HepG2 (cell line): ENCODE results near the gene RREB1. TPM values are rescaled to one million over a fixed set of nuclear protein-coding genes. Genes with fewer than 3 reads are reported as not detected.

Source experiments
- ATAC-seq: fragments of 200-7000 bp; cut with Tn5 transposase; 3 replicates; pipeline ENCODE4 v1.9.1; 2020; ENCODE audit warnings: mild to moderate bottlenecking, moderate library complexity
- BruUV-seq: library from RNA; stranded (reverse); fragments of 400-500 nt; replicated peaks from 2 replicates; lab custom pipeline; 2021; lab: Mats Ljungman, UMichigan
- CTCF ChIA-PET: fragments of 300-600 bp; formaldehyde crosslinking; extraction: SDS; loops from one replicate; lab custom pipeline; 2021; ENCODE audit warnings: low total read pairs, inconsistent platforms, low intra/inter-chr PET ratio; lab: Yijun Ruan, JAX
- POLR2A ChIA-PET: fragments of 350-600 bp; sonication (Branson Sonifier 250); formaldehyde crosslinking; loops from one replicate; lab custom pipeline; 2020; ENCODE audit warnings: antibody characterized with exemption, inconsistent platforms; lab: Yijun Ruan, JAX
- DNase-seq: peaks from one replicate; pipeline ENCODE4 v3.0.0-alpha.2; 2015; ENCODE audit warnings: low spot score
- FAIRE-seq: peaks from 3 replicates; lab custom pipeline; 2011; peaks lifted over from hg19 to GRCh38; lab: Jason Lieb, UNC
- H2AFZ ChIP-seq: one replicate; pipeline ENCODE4 v1.6.1; 2011; ENCODE audit warnings: low read length, inconsistent platforms
- H3K27ac ChIP-seq: fragments of 300-600 bp; 3 replicates; pipeline ENCODE4 v1.8.0; 2011; ENCODE audit warnings: mixed run types, mild to moderate bottlenecking, mixed read lengths, low read length, inconsistent platforms; ENCODE audit not compliant: insufficient read depth; ENCODE audit errors: extremely low read length
- H3K27me3 ChIP-seq, 2 experiments: fragments of 200-600 bp in 1 of 2; 2 replicates in 1 of 2; 3 replicates in 1 of 2; pipeline versions ENCODE4 v1.6.0 to v1.8.0; 2011; ENCODE audit warnings: low read length in 2 of 2, mild to moderate bottlenecking in 2 of 2, moderate library complexity in 2 of 2, inconsistent platforms in 1 of 2; ENCODE audit not compliant: insufficient read depth in 2 of 2, control insufficient read depth in 1 of 2
- H3K36me3 ChIP-seq, 2 experiments: fragments of 200-600 bp in 1 of 2; replicated peaks in 1 of 2; 2 replicates in 1 of 2; 3 replicates in 1 of 2; pipeline versions ENCODE4 v1.5.1 to v1.8.0; 2011; ENCODE audit warnings: low read length in 2 of 2, inconsistent platforms in 1 of 2; ENCODE audit not compliant: insufficient read depth in 2 of 2, control insufficient read depth in 1 of 2
- H3K4me1 ChIP-seq: 2 replicates; pipeline ENCODE4 v1.5.1; 2012; ENCODE audit warnings: low read length, inconsistent platforms; ENCODE audit not compliant: insufficient read depth
- H3K4me2 ChIP-seq: 2 replicates; pipeline ENCODE4 v1.6.0; 2011; ENCODE audit warnings: low read depth, low read length, inconsistent platforms
- H3K4me3 ChIP-seq, 3 experiments: fragments of 200-600 bp in 1 of 3; sonication (generic), shearing (Covaris generic) in 1 of 3; replicated peaks in 1 of 3; 2 replicates each; pipeline ENCODE4 v1.5.1; 2011 to 2016; ENCODE audit warnings: low read length in 3 of 3, inconsistent platforms in 2 of 3, low read depth in 2 of 3, mild to moderate bottlenecking in 2 of 3, control low read depth in 1 of 3, mixed read lengths in 1 of 3; ENCODE audit not compliant: insufficient read depth in 1 of 3
- H3K79me2 ChIP-seq: one replicate; pipeline ENCODE4 v1.6.1; 2011; ENCODE audit warnings: low read length, inconsistent platforms; ENCODE audit not compliant: insufficient read depth
- H3K9ac ChIP-seq: 2 replicates; pipeline ENCODE4 v1.6.0; 2011; ENCODE audit warnings: mild to moderate bottlenecking, low read depth, low read length, inconsistent platforms; ENCODE audit not compliant: insufficient read depth
- H3K9me3 ChIP-seq: 2 replicates; pipeline ENCODE4 v1.5.1; 2012; ENCODE audit warnings: mild to moderate bottlenecking, low read length
- H4K20me1 ChIP-seq: 2 replicates; pipeline ENCODE4 v1.6.0; 2011; ENCODE audit warnings: inconsistent platforms, mild to moderate bottlenecking, low read length, moderate library complexity; ENCODE audit not compliant: insufficient read depth
- NCOR1 ChIP-seq: fragments of 200-600 bp; sonication (generic); IDR thresholded peaks from 2 replicates; pipeline ENCODE4 v1.7.0; 2017; ENCODE audit warnings: antibody characterized with exemption, low read length, borderline replicate concordance
- SKIL ChIP-seq: sonication (generic); formaldehyde crosslinking; IDR thresholded peaks from 2 replicates; pipeline ENCODE4 v1.8.0; 2022; ENCODE audit warnings: missing genetic modification reagents, mild to moderate bottlenecking, moderate library complexity, borderline replicate concordance
- SOX13 ChIP-seq, 3 experiments: fragments of 450-650 bp in 1 of 3; sonication (generic) in 1 of 3; formaldehyde crosslinking in 1 of 3; IDR thresholded peaks in 2 of 3; conservative IDR thresholded peaks in 1 of 3; 2 replicates each; pipeline versions ENCODE4 v1.5.0 to v1.6.1; 2016 to 2020; ENCODE audit warnings: antibody characterized with exemption in 1 of 3, mild to moderate bottlenecking in 1 of 3, missing compliant biosample characterization in 1 of 3, missing genetic modification reagents in 1 of 3, moderate library complexity in 1 of 3
- TBX3 ChIP-seq: fragments of 450-650 bp; IDR thresholded peaks from 2 replicates; pipeline ENCODE4 v1.6.1; 2017; ENCODE audit warnings: antibody characterized with exemption, mild to moderate bottlenecking, inconsistent platforms, borderline replicate concordance
- TCF12 ChIP-seq, 2 experiments: fragments of 450-650 bp in 1 of 2; sonication (generic) in 1 of 2; formaldehyde crosslinking in 1 of 2; IDR thresholded peaks; 2 replicates each; pipeline versions ENCODE4 v1.6.1 to v1.8.0; 2017 to 2022; ENCODE audit warnings: antibody characterized with exemption in 1 of 2, mild to moderate bottlenecking in 1 of 2, missing genetic modification reagents in 1 of 2, moderate library complexity in 1 of 2
- ZBTB38 ChIP-seq: sonication (generic); formaldehyde crosslinking; IDR thresholded peaks from 2 replicates; pipeline ENCODE4 v1.5.1; 2020; ENCODE audit warnings: mild to moderate bottlenecking, missing genetic modification reagents
- ZNF296 ChIP-seq: sonication (generic); formaldehyde crosslinking; conservative IDR thresholded peaks from 2 replicates; pipeline ENCODE4 v1.5.0; 2020; ENCODE audit warnings: mild to moderate bottlenecking, missing genetic modification reagents
- ZNF3 ChIP-seq: IDR thresholded peaks from 2 replicates; pipeline ENCODE4 v1.7.0; 2017; ENCODE audit warnings: inconsistent platforms
- ZNF512B ChIP-seq: sonication (generic); formaldehyde crosslinking; IDR thresholded peaks from 2 replicates; pipeline ENCODE4 v1.5.1; 2020; ENCODE audit warnings: missing genetic modification reagents, mild to moderate bottlenecking, borderline replicate concordance
- ZNF768 ChIP-seq: sonication (generic); formaldehyde crosslinking; IDR thresholded peaks from 2 replicates; pipeline ENCODE4 v1.4.0; 2020; ENCODE audit warnings: missing genetic modification reagents
- whole genome bisulfite sequencing: methylation state at CpG from one replicate; pipeline ENCODE4 v1.1.6; 2017; ENCODE audit warnings: low lambda C conversion rate; 5-methylcytosine and 5-hydroxymethylcytosine counted together
- in situ Hi-C: cut with HindIII; loops from 2 replicates; pipeline ENCODE4 v1.10.0; 2017; ENCODE audit warnings: low pct_unique_long_range_greater_than_20kb; ENCODE audit not compliant: extremely low pct_ligation_motif_present
- intact Hi-C: fragments of 100-400 bp; cut with micrococcal nuclease; formaldehyde crosslinking; loops from one replicate; pipeline ENCODE4 v1.10.0; 2022; ENCODE audit not compliant: unreplicated experiment
- polyA plus RNA-seq, 8 experiments: library from polyadenylated mRNA; depleted of rRNA in 3 of 8; stranded (reverse) in 7 of 8; unstranded in 1 of 8; fragments of >200 nt; fragmentation: Illumina TruSeq in 4 of 8; extraction: Trizol in 4 of 8; gene quantifications; 2 replicates each; pipeline versions ENCODE4 v1.2.1 to v1.2.3, GENCODE V29; 2011 to 2016; ENCODE audit warnings: low read depth in 4 of 8, missing spikeins in 1 of 8, mixed read lengths in 1 of 8; ENCODE audit not compliant: insufficient read depth in 1 of 8
- total RNA-seq, 5 experiments: library from RNA; depleted of rRNA; stranded (reverse); fragments of >200 nt; fragmentation: Illumina TruSeq; extraction: Trizol; gene quantifications; 2 replicates each; pipeline ENCODE4 v1.2.3, GENCODE V29; 2016; ENCODE audit warnings: low read depth in 1 of 5
- TF ChIP-seq, protein P1 (sequence below): sonication (generic); formaldehyde crosslinking; IDR thresholded peaks from 2 replicates; pipeline ENCODE4 v1.4.0; 2020; ENCODE audit warnings: missing genetic modification reagents
- TF ChIP-seq, protein P2 (sequence below): sonication (generic); formaldehyde crosslinking; IDR thresholded peaks from 2 replicates; pipeline ENCODE4 v1.8.1; 2022; ENCODE audit warnings: mild to moderate bottlenecking, missing genetic modification reagents

The RREB1 gene
- total and polyA plus RNA-seq, 2 of the 13 experiments (the other 11 are each of a cell fraction or from before 2014, with no cell fraction given), result 6.1 to 23.2 TPM

DNA sequence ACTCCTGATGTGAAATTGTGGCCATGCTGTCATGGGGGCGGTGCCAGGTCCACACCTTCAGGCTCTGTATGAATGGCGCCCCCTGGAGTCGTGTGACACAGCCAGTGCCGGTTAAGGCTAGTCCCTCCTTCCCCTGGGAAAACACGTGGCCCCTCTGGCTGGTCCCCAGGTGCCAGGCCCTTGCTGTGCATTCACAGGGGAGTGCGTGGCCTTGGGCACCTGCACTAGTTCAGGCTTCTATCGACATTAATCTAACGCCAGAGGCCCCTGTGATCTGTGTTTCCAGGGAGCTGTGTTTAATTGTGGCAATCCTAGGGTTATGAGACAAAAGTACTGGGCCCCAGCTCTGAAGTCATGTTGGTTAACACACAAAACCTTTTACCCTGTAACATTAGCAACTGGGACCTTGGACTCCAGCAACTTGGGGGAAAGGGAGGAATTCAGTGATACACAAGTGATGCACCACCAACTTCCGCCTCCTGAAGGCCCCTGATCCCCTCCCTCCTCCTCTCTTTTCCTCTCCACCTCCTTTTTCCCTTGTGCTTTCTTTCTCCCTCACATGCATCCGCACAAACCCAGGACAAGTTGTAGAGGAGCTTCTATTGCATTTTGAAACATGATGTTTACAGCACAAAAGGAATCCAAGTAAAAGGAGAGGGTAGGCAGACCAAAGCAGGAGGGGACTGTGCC lies 131.3 kb downstream of the RREB1 start (continued):
- peak; percentile 91 for TF ChIP-seq ZNF768 (CRISPR knock-in tag)

DNA sequence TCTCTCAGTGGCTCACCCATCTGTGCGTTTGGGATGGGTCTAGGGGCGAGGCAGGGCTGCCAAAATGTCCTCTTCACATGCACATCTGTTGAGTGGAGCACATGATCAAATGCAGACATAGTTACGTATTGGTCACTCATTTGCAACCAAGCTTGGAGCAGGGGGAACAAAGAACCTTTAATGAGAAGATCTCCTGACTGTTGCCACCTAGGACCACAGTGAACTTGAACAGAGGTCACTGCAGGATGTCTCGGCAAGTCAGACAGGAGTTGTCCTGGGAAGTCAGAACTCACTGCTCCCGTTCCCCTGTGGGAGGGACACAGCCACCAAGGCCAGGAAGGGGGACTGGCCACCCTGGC lies 131.8 kb downstream of the RREB1 start:
- in situ Hi-C loops (no loop called here), intact Hi-C loops (loop anchor here (1.0 to 2.0 kb wide), 2 partner anchors 79 to 130 kb away; no protein-coding TSS in a partner anchor)
- H3K79me2 ChIP-seq, result peaks cover 16% of the 10 kb centered on the region
- H3K4me2 ChIP-seq, result peak overlapping the region; percentile 68
- peaks cover 7 to 34% of the 10 kb centered on the region in 2 experiments for H3K36me3 ChIP-seq
- BruUV-seq, result no TSS peak
- no peaks in the 10 kb centered on the region for H3K27me3 ChIP-seq
- H3K9ac ChIP-seq, result peak overlapping the region; percentile 68
- ChIA-PET CTCF (interaction anchor here (1.3 to 2.4 kb wide), 2 partner anchors 515 to 563 kb away, joined by 7 to 13 read pairs; no protein-coding TSS in a partner anchor), POLR2A (interaction anchor here (1.1 to 1.5 kb wide), 3 partner anchors 150 to 553 kb away, joined by 3 to 4 read pairs (median 4); partner anchors contain the start of genes CAGE1 and RIOK1)
- no peak overlapping the region for H2AFZ ChIP-seq
- H3K4me1 ChIP-seq, result peaks cover 94% of the 10 kb centered on the region
- peak overlapping the region; percentile 90 for H3K27ac ChIP-seq
- ATAC-seq, result peak; percentile 13
- H4K20me1 ChIP-seq, result peaks cover 12% of the 10 kb centered on the region; the same call in 1 of the 2 replicates
- peak; percentile 82 for DNase-seq
- FAIRE-seq, result peak; percentile 26
- H3K9me3 ChIP-seq, result no peaks in the 10 kb centered on the region
- H3K4me3 ChIP-seq, result peak overlapping the region in 1 of 3 experiments; percentile 34; a peak in 2 of 6 replicates
- WGBS, result 38% methylated on average over 5 of the region's 5 CpGs
- TF ChIP-seq SKIL, result peak; percentile 92
- TF ChIP-seq, protein P1, sequence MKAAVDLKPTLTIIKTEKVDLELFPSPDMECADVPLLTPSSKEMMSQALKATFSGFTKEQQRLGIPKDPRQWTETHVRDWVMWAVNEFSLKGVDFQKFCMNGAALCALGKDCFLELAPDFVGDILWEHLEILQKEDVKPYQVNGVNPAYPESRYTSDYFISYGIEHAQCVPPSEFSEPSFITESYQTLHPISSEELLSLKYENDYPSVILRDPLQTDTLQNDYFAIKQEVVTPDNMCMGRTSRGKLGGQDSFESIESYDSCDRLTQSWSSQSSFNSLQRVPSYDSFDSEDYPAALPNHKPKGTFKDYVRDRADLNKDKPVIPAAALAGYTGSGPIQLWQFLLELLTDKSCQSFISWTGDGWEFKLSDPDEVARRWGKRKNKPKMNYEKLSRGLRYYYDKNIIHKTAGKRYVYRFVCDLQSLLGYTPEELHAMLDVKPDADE (CRISPR knock-in tag), result no peak
- TF ChIP-seq NCOR1, result peak; percentile 66; the same call in 1 of the 2 replicates
- TF ChIP-seq ZNF296 (CRISPR knock-in tag), result 0 out of 2 replicates have a peak, but pooled peaks have one; percentile 45
- TF ChIP-seq ZBTB38, result peak; percentile 58; the same call in 1 of the 2 replicates
- TF ChIP-seq ZNF512B, result 0 out of 2 replicates have a peak, but pooled peaks have one; percentile 15
- TF ChIP-seq TCF12 (IDR thresholded peaks at IDR 0.05), result no peak
- no peak for TF ChIP-seq TCF12 (CRISPR knock-in tag; IDR thresholded peaks at IDR 0.05)
- no peak for TF ChIP-seq SOX13 (IDR thresholded peaks at IDR 0.05)
- TF ChIP-seq SOX13 (CRISPR knock-in tag; conservative IDR thresholded peaks at IDR 0.05 in 1 of 2, IDR thresholded peaks at IDR 0.05 in 1 of 2), result peak in 1 of 2 experiments; percentile 44; a peak in 1 of 4 replicates
- TF ChIP-seq ZNF3 (CRISPR knock-in tag), result no peak
- peak; percentile 71; the same call in 1 of the 2 replicates for TF ChIP-seq TBX3
- TF ChIP-seq, protein P2, sequence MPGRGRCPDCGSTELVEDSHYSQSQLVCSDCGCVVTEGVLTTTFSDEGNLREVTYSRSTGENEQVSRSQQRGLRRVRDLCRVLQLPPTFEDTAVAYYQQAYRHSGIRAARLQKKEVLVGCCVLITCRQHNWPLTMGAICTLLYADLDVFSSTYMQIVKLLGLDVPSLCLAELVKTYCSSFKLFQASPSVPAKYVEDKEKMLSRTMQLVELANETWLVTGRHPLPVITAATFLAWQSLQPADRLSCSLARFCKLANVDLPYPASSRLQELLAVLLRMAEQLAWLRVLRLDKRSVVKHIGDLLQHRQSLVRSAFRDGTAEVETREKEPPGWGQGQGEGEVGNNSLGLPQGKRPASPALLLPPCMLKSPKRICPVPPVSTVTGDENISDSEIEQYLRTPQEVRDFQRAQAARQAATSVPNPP, result no peak
